GM15510 (cell line): ENCODE measurements around the gene DMRTC2.

ENCODE experiments used
- POLR2A ChIP-seq: IDR thresholded peaks from 3 replicates; pipeline ENCODE4 v1.6.1; 2011; ENCODE audit warnings: borderline replicate concordance; ENCODE audit not compliant: insufficient read length; ENCODE audit errors: extremely low read depth

Gene DMRTC2

DNA sequence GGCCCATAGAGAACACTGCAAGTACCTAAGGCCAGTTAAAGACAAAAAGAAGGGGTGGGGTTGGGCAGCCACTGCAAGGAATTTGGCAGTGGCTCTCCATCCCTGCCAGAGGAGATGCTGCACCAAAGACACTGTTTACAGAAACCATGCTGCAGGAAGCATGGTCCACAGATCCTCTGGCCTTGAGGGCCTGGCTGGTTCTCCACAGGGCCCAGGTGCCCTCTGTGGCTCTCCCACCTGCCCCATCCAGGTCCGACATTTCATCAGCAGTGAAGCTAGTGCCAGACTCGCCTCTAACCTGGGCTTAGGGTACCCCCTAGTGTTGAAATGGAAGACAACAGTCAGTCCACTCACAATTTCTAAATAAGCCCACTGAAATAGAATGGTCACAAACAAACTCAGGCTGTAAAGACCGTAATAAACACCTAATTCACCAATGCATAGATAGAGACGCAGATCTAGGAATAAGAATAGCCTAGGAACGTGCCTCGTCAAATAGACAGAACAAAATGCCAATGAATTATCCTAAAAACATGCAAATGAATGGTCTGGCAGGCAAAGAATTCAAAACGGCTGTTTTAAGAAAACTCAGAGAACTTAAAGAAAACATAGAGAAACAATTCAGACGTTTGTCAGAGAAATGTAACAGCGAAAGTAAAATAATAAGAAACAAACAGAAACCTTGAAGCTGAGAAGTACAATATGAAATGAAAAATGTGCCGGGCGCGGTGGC lies 23.7 kb upstream of the DMRTC2 start:
- TF ChIP-seq POLR2A, result no peak

- TF ChIP-seq POLR2A, result no peak
Measured at GRCh38 chr19:41837981-41838708, 6.7 kb upstream of the DMRTC2 start.

DNA sequence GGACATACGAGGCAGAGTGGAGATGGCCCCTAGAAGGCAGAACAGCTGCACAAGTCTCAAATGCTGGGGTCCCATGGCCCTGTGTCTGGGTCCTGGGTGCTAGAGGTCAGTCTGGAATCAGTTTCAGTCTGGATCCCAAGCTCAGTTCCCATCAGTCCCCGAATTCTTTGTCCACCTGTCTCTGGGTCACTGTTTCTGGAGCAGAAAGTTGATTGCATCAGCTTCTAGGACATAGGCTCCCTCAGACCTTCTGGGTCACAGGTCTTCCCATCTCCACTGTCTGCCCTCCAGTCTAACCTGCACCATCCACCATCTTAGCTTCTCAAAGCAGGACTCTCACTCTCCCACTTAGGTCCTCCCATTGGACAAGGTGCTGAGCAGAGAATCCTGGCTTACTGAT lies 5.6 kb upstream of the DMRTC2 start:
- no peak for TF ChIP-seq POLR2A

- no peak for TF ChIP-seq POLR2A
Measured at GRCh38 chr19:41843371-41843770, 1.5 kb upstream of the DMRTC2 start.

DNA sequence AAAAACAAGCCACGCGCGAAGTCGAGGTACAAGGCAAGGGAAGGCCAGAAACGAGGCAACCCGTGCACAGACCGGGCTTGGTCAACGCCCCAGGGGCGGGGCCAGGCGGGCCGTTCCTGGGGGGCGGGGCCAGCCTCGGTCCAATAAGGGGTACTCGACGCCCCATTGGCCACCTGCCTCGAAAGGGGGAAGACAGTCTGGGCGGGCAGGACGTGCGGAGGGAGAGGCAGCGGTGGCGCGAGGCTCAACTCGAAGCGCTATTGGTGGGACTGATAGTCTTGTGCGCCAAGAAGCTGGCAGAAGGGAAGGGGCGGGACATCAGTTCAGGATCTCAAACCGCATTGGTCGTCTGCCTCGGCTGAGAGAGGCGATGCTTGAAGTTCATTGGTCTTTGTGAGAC lies 241 bp upstream of the DMRTC2 start, which contains the start of gene LYPD4:
TSS of gene LYPD4 (minus strand) at position 83 of the 400 bp plus-strand sequence. CDS start 5,398 bp downstream, outside the sequence.
- TF ChIP-seq POLR2A, result no peak

- no peak for TF ChIP-seq POLR2A
Measured at GRCh38 chr19:41845051-41845590, 279 bp downstream of the DMRTC2 start.

GRCh38 chr19:41847351-41848105 lies 2.7 kb downstream of the DMRTC2 start:
- TF ChIP-seq POLR2A, result no peak

DNA sequence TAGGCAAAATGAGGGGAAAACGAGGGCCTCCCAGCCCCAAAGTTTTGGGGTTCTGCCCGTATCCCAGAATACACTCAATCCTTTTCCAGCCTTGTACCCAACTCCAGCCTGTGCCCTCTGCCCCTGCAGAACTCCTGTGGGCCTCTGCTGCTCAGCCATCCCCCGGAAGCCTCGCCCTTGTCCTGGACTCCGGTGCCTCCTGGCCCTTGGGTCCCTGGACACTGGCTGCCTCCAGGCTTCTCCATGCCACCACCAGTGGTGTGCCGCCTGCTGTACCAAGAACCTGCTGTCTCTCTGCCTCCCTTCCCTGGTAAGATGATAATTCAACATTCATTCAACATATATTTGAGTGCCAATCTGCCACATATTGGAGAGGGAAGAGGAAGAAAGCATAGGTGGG lies 3.8 kb downstream of the DMRTC2 start:
- no peak for TF ChIP-seq POLR2A

DNA sequence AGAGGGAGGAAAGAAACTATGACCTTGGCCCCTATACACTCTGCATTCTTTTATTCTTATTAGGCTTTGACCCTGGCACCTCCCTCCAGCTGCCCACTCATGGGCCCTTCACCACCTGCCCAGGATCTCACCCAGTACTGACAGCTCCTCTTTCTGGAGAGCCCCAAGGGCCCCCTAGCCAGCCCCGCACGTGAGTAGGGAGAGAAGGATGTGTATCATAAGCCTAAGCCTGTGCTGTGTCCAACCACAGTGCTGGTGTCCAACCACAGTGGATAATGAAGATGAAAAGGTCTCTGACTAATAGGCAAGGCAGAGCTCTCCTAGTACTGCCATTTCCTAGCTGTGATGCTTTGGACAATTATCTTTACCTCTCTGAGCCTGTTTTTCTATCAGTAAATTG lies 4.2 kb downstream of the DMRTC2 start:
- TF ChIP-seq POLR2A, result no peak

DNA sequence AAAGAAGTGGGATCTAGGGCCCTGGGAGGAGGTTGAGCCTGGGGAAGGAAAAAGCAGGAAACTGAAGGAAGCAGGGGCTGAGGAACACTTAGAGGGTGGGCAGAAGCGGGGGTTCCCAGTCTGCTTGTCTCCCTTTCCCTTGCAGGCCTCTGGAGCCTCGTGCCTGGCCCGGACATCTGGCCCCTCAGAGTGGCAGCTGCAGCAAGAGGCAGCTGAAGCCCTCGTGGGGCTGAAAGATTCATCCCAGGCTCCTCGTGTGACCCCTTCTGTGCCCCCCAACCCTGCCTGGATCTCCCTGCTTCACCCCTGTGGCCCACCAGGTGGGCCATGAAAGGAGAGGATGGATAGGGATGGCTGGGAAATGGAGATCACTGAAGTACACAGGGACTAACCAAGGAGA lies 5.5 kb downstream of the DMRTC2 start:
- TF ChIP-seq POLR2A, result no peak

- TF ChIP-seq POLR2A, result no peak
Measured at GRCh38 chr19:41851456-41851855, 6.6 kb downstream of the DMRTC2 start.

DNA sequence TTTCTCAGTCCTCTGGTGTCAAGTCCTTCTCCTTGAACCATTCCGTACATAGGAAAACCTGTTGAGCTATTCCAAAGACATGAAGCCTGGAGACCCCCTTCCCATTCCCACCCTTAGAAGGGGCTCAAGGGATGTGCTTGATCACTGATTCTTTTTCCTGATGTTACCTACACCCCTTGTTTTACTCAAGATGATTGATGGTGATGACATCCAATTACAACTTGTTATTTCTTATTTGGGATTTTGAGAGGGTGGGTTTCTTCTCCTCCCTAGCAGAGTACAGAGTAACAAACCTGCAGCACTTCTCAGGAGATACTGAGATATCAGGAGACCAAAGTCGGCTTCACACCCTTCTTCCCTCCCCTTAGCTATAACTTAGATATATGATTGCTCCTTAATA lies 8.5 kb downstream of the DMRTC2 start:
- no peak for TF ChIP-seq POLR2A

- TF ChIP-seq POLR2A, result no peak
Measured at GRCh38 chr19:41853768-41854167, 8.9 kb downstream of the DMRTC2 start.

DNA sequence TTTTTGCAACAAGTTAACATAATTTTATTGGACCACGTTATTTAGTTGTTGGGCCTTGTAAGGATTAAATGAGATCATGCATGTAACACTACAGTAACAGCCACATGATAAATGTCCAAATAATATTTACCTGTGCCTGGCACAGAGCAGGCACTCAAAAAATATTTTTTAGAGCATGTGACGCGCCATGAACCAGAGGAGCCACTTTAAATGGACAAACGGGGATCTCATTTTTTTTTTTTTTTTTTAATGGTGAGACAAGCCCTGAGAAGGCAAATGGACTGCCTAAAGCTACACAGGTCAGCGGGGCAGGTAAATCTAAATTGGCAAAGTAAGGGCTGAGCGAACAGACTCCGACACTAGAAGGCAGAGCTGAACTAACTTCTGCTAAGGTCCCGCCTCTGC lies 14.4 kb downstream of the DMRTC2 start:
- no peak for TF ChIP-seq POLR2A
